Measurements from ENCODE around the gene ZNF408. TPM values are rescaled to one million over a fixed set of nuclear protein-coding genes. Genes with fewer than 3 reads are reported as not detected.

Gene ZNF408
- total RNA-seq, 1 experiment from 2014 or later: 7.4 TPM

GRCh38 chr11:46684367-46684766 is 16.5 kb upstream of the ZNF408 start:
- Histone ChIP-seq H3K9ac (ENCODE audit: low read length) (no peak overlapping the region), H3K79me2 (ENCODE audit: low read length) (no peaks in the 10 kb centered on the region), H3K27ac (ENCODE audit: low read length) (no peak overlapping the region), H3K4me2 (ENCODE audit: low read depth, low read length, poor library complexity, severe bottlenecking) (no peak overlapping the region), H3K9me3 (ENCODE audit: low read length) (no peaks in the 10 kb centered on the region), H3K9me2 (replicated peaks; ENCODE audit: insufficient read depth, low read length) (no peaks in the 10 kb centered on the region), H3K4me3 (ENCODE audit: low read length) (no peak overlapping the region), H4K20me1 (ENCODE audit: insufficient read depth, low read depth, low read length) (no peaks in the 10 kb centered on the region), H3K4me1 (ENCODE audit: low read length) (no peaks in the 10 kb centered on the region), H2AFZ (ENCODE audit: low read length) (no peak overlapping the region), H3K27me3 (ENCODE audit: low read length) (no peaks in the 10 kb centered on the region), H3K36me3 (ENCODE audit: insufficient read depth, low read length) (peaks cover 6% of the 10 kb centered on the region)
- DNase-seq: no peak

GRCh38 chr11:46686886-46687795 is 13.7 kb upstream of the ZNF408 start:
- no peak overlapping the region for H3K9ac ChIP-seq (ENCODE audit: low read length)
- DNase-seq: no peak
- no peak overlapping the region for H3K27ac ChIP-seq (ENCODE audit: low read length)
- H3K4me3 ChIP-seq (ENCODE audit: low read length): no peak overlapping the region
- H4K20me1 ChIP-seq (ENCODE audit: insufficient read depth, low read depth, low read length): no peaks in the 10 kb centered on the region
- no peaks in the 10 kb centered on the region for H3K27me3 ChIP-seq (ENCODE audit: low read length)
- H3K79me2 ChIP-seq (ENCODE audit: low read length): no peaks in the 10 kb centered on the region
- H3K36me3 ChIP-seq (ENCODE audit: insufficient read depth, low read length): peaks cover 6% of the 10 kb centered on the region
- no peak overlapping the region for H2AFZ ChIP-seq (ENCODE audit: low read length)
- no peaks in the 10 kb centered on the region for H3K9me2 ChIP-seq (replicated peaks; ENCODE audit: insufficient read depth, low read length)
- no peak overlapping the region for H3K4me2 ChIP-seq (ENCODE audit: low read depth, low read length, poor library complexity, severe bottlenecking)
- no peaks in the 10 kb centered on the region for H3K9me3 ChIP-seq (ENCODE audit: low read length)
- no peaks in the 10 kb centered on the region for H3K4me1 ChIP-seq (ENCODE audit: low read length)

- no peaks in the 10 kb centered on the region for H3K9me2 ChIP-seq (replicated peaks; ENCODE audit: insufficient read depth, low read length)
- no peak overlapping the region for H3K4me2 ChIP-seq (ENCODE audit: low read depth, low read length, poor library complexity, severe bottlenecking)
- no peak for DNase-seq
- no peaks in the 10 kb centered on the region for H3K4me1 ChIP-seq (ENCODE audit: low read length)
- peaks cover 7% of the 10 kb centered on the region for H3K36me3 ChIP-seq (ENCODE audit: insufficient read depth, low read length)
- no peak overlapping the region for H3K9ac ChIP-seq (ENCODE audit: low read length)
- H3K4me3 ChIP-seq (ENCODE audit: low read length): no peak overlapping the region
- H3K27me3 ChIP-seq (ENCODE audit: low read length): no peaks in the 10 kb centered on the region
- H3K27ac ChIP-seq (ENCODE audit: low read length): no peak overlapping the region
- no peaks in the 10 kb centered on the region for H3K79me2 ChIP-seq (ENCODE audit: low read length)
- H3K9me3 ChIP-seq (ENCODE audit: low read length): no peaks in the 10 kb centered on the region
- no peak overlapping the region for H2AFZ ChIP-seq (ENCODE audit: low read length)
- no peaks in the 10 kb centered on the region for H4K20me1 ChIP-seq (ENCODE audit: insufficient read depth, low read depth, low read length)
Observed at GRCh38 chr11:46690702-46691101, 10.1 kb upstream of the ZNF408 start.

GRCh38 chr11:46692450-46692849 is 8.4 kb upstream of the ZNF408 start:
- no peak overlapping the region for H3K4me2 ChIP-seq (ENCODE audit: low read depth, low read length, poor library complexity, severe bottlenecking)
- DNase-seq: no peak
- no peaks in the 10 kb centered on the region for H3K4me1 ChIP-seq (ENCODE audit: low read length)
- H3K79me2 ChIP-seq (ENCODE audit: low read length): peaks cover 1% of the 10 kb centered on the region; the same call in 1 of the 2 replicates
- H3K27ac ChIP-seq (ENCODE audit: low read length): no peak overlapping the region
- H3K9ac ChIP-seq (ENCODE audit: low read length): no peak overlapping the region
- H3K4me3 ChIP-seq (ENCODE audit: low read length): no peak overlapping the region
- peaks cover 10% of the 10 kb centered on the region for H3K36me3 ChIP-seq (ENCODE audit: insufficient read depth, low read length)
- H3K9me3 ChIP-seq (ENCODE audit: low read length): no peaks in the 10 kb centered on the region
- no peaks in the 10 kb centered on the region for H3K27me3 ChIP-seq (ENCODE audit: low read length)
- H4K20me1 ChIP-seq (ENCODE audit: insufficient read depth, low read depth, low read length): no peaks in the 10 kb centered on the region
- no peaks in the 10 kb centered on the region for H3K9me2 ChIP-seq (replicated peaks; ENCODE audit: insufficient read depth, low read length)
- H2AFZ ChIP-seq (ENCODE audit: low read length): no peak overlapping the region

- no peak overlapping the region for H3K4me3 ChIP-seq (ENCODE audit: low read length)
- H3K27ac ChIP-seq (ENCODE audit: low read length): no peak overlapping the region
- H3K36me3 ChIP-seq (ENCODE audit: insufficient read depth, low read length): peaks cover 4% of the 10 kb centered on the region; the same call in 1 of the 2 replicates
- no peaks in the 10 kb centered on the region for H3K9me2 ChIP-seq (replicated peaks; ENCODE audit: insufficient read depth, low read length)
- no peaks in the 10 kb centered on the region for H3K27me3 ChIP-seq (ENCODE audit: low read length)
- H3K9ac ChIP-seq (ENCODE audit: low read length): no peak overlapping the region
- H4K20me1 ChIP-seq (ENCODE audit: insufficient read depth, low read depth, low read length): no peaks in the 10 kb centered on the region
- H2AFZ ChIP-seq (ENCODE audit: low read length): no peak overlapping the region
- no peak overlapping the region for H3K4me2 ChIP-seq (ENCODE audit: low read depth, low read length, poor library complexity, severe bottlenecking)
- no peak for DNase-seq
- H3K4me1 ChIP-seq (ENCODE audit: low read length): no peaks in the 10 kb centered on the region
- peaks cover 12% of the 10 kb centered on the region for H3K79me2 ChIP-seq (ENCODE audit: low read length)
- no peaks in the 10 kb centered on the region for H3K9me3 ChIP-seq (ENCODE audit: low read length)
Observed at GRCh38 chr11:46693597-46694012, 7.2 kb upstream of the ZNF408 start.

GRCh38 chr11:46694072-46694471 is 6.8 kb upstream of the ZNF408 start:
- H4K20me1 ChIP-seq (ENCODE audit: insufficient read depth, low read depth, low read length): no peaks in the 10 kb centered on the region
- no peak overlapping the region for H3K4me3 ChIP-seq (ENCODE audit: low read length)
- H3K27me3 ChIP-seq (ENCODE audit: low read length): no peaks in the 10 kb centered on the region
- H3K27ac ChIP-seq (ENCODE audit: low read length): no peak overlapping the region
- no peak overlapping the region for H3K9ac ChIP-seq (ENCODE audit: low read length)
- H2AFZ ChIP-seq (ENCODE audit: low read length): no peak overlapping the region
- no peak overlapping the region for H3K4me2 ChIP-seq (ENCODE audit: low read depth, low read length, poor library complexity, severe bottlenecking)
- H3K4me1 ChIP-seq (ENCODE audit: low read length): peaks cover 4% of the 10 kb centered on the region
- peaks cover 4% of the 10 kb centered on the region; the same call in 1 of the 2 replicates for H3K36me3 ChIP-seq (ENCODE audit: insufficient read depth, low read length)
- H3K9me2 ChIP-seq (replicated peaks; ENCODE audit: insufficient read depth, low read length): no peaks in the 10 kb centered on the region
- no peak for DNase-seq
- H3K9me3 ChIP-seq (ENCODE audit: low read length): no peaks in the 10 kb centered on the region
- peaks cover 17% of the 10 kb centered on the region for H3K79me2 ChIP-seq (ENCODE audit: low read length)

- Histone ChIP-seq H3K36me3 (ENCODE audit: insufficient read depth, low read length) (peaks cover 4% of the 10 kb centered on the region; the same call in 1 of the 2 replicates), H3K9me3 (ENCODE audit: low read length) (no peaks in the 10 kb centered on the region), H4K20me1 (ENCODE audit: insufficient read depth, low read depth, low read length) (no peaks in the 10 kb centered on the region), H3K27me3 (ENCODE audit: low read length) (no peaks in the 10 kb centered on the region), H2AFZ (ENCODE audit: low read length) (no peak overlapping the region), H3K4me2 (ENCODE audit: low read depth, low read length, poor library complexity, severe bottlenecking) (no peak overlapping the region), H3K9ac (ENCODE audit: low read length) (no peak overlapping the region), H3K4me1 (ENCODE audit: low read length) (peaks cover 9% of the 10 kb centered on the region), H3K27ac (ENCODE audit: low read length) (no peak overlapping the region), H3K9me2 (replicated peaks; ENCODE audit: insufficient read depth, low read length) (no peaks in the 10 kb centered on the region), H3K4me3 (ENCODE audit: low read length) (no peak overlapping the region), H3K79me2 (ENCODE audit: low read length) (peaks cover 22% of the 10 kb centered on the region)
- no peak for DNase-seq
Observed at GRCh38 chr11:46694607-46695006, 6.2 kb upstream of the ZNF408 start.

- H3K36me3 ChIP-seq (ENCODE audit: insufficient read depth, low read length): peaks cover 4% of the 10 kb centered on the region; the same call in 1 of the 2 replicates
- peaks cover 11% of the 10 kb centered on the region for H3K4me1 ChIP-seq (ENCODE audit: low read length)
- no peak overlapping the region for H3K9ac ChIP-seq (ENCODE audit: low read length)
Observed at GRCh38 chr11:46695345-46696211, 5.3 kb upstream of the ZNF408 start.

More at GRCh38 chr11:46695345-46696211, 5.3 kb upstream of the ZNF408 start:
- no peak for DNase-seq
- peaks cover 29% of the 10 kb centered on the region for H3K79me2 ChIP-seq (ENCODE audit: low read length)
- H3K9me2 ChIP-seq (replicated peaks; ENCODE audit: insufficient read depth, low read length): no peaks in the 10 kb centered on the region
- no peaks in the 10 kb centered on the region for H3K9me3 ChIP-seq (ENCODE audit: low read length)
- no peaks in the 10 kb centered on the region for H4K20me1 ChIP-seq (ENCODE audit: insufficient read depth, low read depth, low read length)
- no peak overlapping the region for H3K27ac ChIP-seq (ENCODE audit: low read length)
- no peak overlapping the region for H3K4me3 ChIP-seq (ENCODE audit: low read length)
- H2AFZ ChIP-seq (ENCODE audit: low read length): no peak overlapping the region
- H3K4me2 ChIP-seq (ENCODE audit: low read depth, low read length, poor library complexity, severe bottlenecking): no peak overlapping the region
- no peaks in the 10 kb centered on the region for H3K27me3 ChIP-seq (ENCODE audit: low read length)
